Hematopoietic multipotent progenitor cell treated with erythropoietin and hydrocortisone succinate and interleukin-3 and kit ligand, for 17 days (in vitro differentiated cells): Measurements from ENCODE around the gene FOXE1.

Experiments used
- DNase-seq: peaks from one replicate; pipeline ENCODE4 v3.0.0-alpha.2; 2015; ENCODE audit warnings: low spot score

FOXE1 gene

GRCh38 chr9:97866300-97866699 is 13.3 kb downstream of the FOXE1 start:
- no peak for DNase-seq

GRCh38 chr9:97866848-97867247 is 13.8 kb downstream of the FOXE1 start:
- DNase-seq: no peak

GRCh38 chr9:97868859-97869258 is 15.8 kb downstream of the FOXE1 start:
- no peak for DNase-seq

GRCh38 chr9:97873425-97873824 is 20.4 kb downstream of the FOXE1 start:
- DNase-seq: no peak

GRCh38 chr9:97873882-97874281 is 20.9 kb downstream of the FOXE1 start:
- DNase-seq: no peak

- no peak for DNase-seq
Observed at GRCh38 chr9:97874624-97875023, 21.6 kb downstream of the FOXE1 start.

- no peak for DNase-seq
Observed at GRCh38 chr9:97875111-97875510, 22.1 kb downstream of the FOXE1 start.

GRCh38 chr9:97876061-97876460 is 23.0 kb downstream of the FOXE1 start:
- DNase-seq: no peak

GRCh38 chr9:97880336-97880735 is 27.3 kb downstream of the FOXE1 start:
- DNase-seq: no peak

GRCh38 chr9:97889941-97890887 is 37.2 kb downstream of the FOXE1 start:
- peak; percentile 66 for DNase-seq

- no peak for DNase-seq
Observed at GRCh38 chr9:97891736-97892135, 38.7 kb downstream of the FOXE1 start.

- DNase-seq: no peak
Observed at GRCh38 chr9:97892421-97892820, 39.4 kb downstream of the FOXE1 start.

- DNase-seq: no peak
Observed at GRCh38 chr9:97895211-97895610, 42.2 kb downstream of the FOXE1 start.

GRCh38 chr9:97895695-97896332 is 42.8 kb downstream of the FOXE1 start:
- peak; percentile 24 for DNase-seq

GRCh38 chr9:97900103-97900737 is 47.2 kb downstream of the FOXE1 start:
- DNase-seq: no peak

- DNase-seq: peak; percentile 67
Observed at GRCh38 chr9:97900738-97901565, 47.9 kb downstream of the FOXE1 start.

GRCh38 chr9:97903177-97903576 is 50.2 kb downstream of the FOXE1 start:
- DNase-seq: no peak

- DNase-seq: no peak
Observed at GRCh38 chr9:97904725-97905124, 51.7 kb downstream of the FOXE1 start.

- DNase-seq: no peak
Observed at GRCh38 chr9:97905228-97905627, 52.2 kb downstream of the FOXE1 start.
